HG03469 (cell line): ENCODE results near the gene IMMP2L.
A peak's percentile ranks its signal among the peaks of the same experiment; 100 is the strongest.

Source experiments
- ATAC-seq: cut with Tn5 transposase; IDR thresholded peaks from one replicate; pipeline ENCODE4 v1.9.1; 2021; ENCODE audit warnings: mild to moderate bottlenecking, moderate library complexity, moderate number of reproducible peaks; ENCODE audit not compliant: unreplicated experiment

The IMMP2L gene

DNA sequence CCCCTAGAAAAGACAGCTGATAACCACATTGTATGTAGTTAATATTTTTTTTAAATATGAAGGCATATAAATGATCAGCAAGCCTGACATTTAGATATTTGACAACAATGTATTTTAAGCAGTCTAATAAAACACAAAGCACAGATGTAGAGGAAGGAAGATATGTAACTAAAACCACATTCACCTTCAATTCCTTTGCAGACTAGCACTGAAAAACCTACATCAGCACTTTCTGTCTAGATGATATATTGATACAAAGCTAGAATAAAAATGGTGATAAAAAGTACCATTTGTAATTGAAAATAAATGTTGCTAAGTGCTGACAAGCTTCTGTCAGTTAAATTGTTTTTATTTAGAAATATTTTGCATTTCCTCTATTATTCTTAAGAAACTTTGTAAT lies 153.6 kb downstream of the IMMP2L start:
- ATAC-seq = no peak

- ATAC-seq = no peak
These were observed 155.0 kb downstream of the IMMP2L start for GRCh38 chr7:111407258-111407657.

DNA sequence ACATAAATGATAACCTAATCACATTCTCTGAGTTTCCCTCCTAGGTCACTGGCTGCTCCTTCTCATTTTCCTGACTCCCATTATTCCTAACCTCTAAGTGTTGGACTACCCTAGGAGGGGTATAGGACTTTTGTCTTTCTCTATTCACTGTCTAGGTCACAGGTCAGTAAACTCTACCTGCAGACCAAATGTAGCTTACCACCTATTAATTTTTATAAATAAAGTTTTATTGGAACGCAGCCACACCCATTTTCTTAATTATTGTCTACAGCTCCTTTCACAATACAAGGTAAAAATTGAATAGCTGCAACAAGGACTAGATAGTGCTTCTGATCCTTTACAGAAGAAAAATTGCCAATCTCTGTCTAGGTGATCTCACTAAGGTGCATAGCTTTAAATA lies 156.7 kb downstream of the IMMP2L start:
- no peak for ATAC-seq

- ATAC-seq = no peak
These were observed 160.8 kb downstream of the IMMP2L start for GRCh38 chr7:111401516-111401915.

- no peak for ATAC-seq
These were observed 162.2 kb downstream of the IMMP2L start for GRCh38 chr7:111400088-111400487.

DNA sequence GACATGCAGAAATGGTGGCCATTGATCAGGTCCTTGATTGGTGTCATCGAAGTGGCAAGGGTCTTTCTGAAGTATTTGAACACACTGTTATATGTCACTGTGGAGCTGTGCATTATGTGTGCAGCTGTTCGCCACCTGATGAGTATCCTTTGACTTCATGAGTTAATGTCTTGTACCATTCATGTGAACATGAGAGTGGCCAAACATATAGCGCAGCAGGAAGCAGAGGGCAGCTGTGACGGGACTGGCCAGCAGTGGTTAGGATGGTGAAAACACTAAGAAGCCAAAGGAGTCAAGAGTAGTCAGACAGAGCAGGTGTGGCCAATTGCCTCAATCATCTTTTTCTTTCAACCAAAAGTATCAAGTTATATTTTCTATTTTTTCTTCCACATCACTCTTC lies 167.4 kb downstream of the IMMP2L start:
- ATAC-seq = no peak

DNA sequence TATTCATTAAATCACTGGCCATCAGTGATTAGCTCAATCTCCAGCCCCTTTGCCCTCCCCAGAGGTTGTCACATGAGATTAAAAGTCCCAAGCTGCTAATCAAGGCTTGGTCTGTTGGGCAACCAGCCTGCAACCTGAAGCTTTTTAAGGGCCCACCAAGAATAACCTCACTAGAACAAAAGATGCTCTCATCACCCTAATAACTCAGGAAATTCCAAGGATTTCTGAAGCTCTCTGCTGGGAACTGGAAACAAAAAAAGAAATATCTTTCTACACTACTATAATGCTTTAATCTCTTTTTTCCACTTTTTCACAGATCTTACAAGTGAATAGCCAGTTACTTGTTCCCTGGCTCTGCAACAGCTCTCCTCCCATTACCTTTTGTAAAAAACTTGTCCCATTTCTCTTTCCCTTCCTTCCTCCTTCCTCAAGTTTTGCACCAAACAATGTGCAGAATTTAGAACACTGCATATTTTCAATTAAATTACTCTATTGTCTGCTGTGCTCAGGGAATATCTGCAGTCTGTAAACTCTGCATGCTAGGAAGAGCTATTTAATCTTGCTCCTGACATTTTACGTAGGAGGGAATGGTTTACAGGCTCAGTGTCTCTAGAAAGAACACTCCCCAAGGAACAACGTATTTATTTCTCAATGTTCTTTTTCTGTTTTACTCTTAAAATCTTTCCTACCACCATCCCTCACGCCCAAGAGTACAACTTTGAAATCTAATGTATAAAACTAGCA lies 169.1 kb downstream of the IMMP2L start:
- no peak for ATAC-seq

GRCh38 chr7:111392294-111392693 lies 170.0 kb downstream of the IMMP2L start:
- ATAC-seq = no peak

- ATAC-seq = no peak
These were observed 172.3 kb downstream of the IMMP2L start for GRCh38 chr7:111390000-111390399.

GRCh38 chr7:111388912-111389311 lies 173.4 kb downstream of the IMMP2L start:
- ATAC-seq = peak; percentile 93

DNA sequence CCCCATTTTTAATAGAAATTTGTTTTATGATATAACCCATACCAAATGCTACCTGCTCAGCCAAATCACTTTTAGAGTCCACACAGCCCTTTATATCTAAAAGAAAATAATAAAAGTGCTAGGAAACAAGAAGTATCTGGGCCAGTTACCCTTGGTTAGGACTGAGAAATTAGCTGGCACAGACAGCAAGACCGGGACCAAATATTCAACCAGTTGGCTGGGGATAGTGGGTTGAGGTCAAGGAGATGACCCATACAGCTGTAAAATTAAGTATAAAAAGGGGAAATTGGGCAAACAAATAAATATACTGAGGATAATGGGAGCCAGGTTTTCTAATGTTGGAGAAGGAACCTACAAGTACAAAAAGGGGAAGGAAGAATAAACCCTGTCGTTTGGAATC lies 174.3 kb downstream of the IMMP2L start:
- no peak for ATAC-seq

GRCh38 chr7:111384065-111384891 lies 178.0 kb downstream of the IMMP2L start:
- ATAC-seq = no peak

DNA sequence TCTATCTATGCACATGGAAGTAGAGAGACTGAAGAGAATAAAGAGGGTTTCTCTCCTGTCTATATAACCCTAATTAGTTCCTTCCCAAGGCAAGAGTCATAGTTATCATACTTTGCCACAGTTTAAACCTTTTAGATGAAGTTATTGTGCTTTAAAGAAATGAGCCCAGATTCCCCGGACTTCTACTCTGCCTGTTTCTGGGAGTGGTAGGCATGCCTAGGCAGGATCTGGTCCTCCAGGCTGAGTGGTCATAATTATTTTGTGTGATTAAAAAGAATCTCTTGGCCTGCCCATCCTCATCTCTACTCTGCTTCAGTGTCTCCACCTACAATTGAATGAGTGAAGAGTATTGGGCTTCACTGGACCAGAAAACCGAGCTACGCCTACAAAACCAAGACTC lies 179.2 kb downstream of the IMMP2L start:
- no peak for ATAC-seq

GRCh38 chr7:111381590-111381989 lies 180.7 kb downstream of the IMMP2L start:
- no peak for ATAC-seq

- no peak for ATAC-seq
These were observed 181.3 kb downstream of the IMMP2L start for GRCh38 chr7:111380945-111381344.

DNA sequence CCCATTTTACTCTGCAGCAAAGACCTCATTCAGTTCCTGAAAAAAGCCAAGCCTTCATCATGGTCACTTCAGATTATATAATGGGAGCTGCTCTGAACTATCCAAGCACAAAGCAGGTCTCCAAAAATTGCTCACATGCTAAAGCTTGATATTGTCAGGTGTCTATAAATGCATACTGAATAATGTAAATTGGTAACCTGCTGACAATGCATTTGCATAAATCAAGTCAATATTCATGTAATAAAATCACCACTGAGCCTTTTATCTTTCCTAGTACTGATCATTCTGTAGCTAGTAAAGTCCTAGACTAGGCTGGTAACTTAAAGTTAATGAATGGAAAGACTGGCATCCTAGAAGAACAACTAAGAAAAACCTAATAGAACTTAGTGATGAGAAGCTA lies 188.3 kb downstream of the IMMP2L start:
- ATAC-seq = no peak

- no peak for ATAC-seq
These were observed 190.9 kb downstream of the IMMP2L start for GRCh38 chr7:111371437-111371836.

DNA sequence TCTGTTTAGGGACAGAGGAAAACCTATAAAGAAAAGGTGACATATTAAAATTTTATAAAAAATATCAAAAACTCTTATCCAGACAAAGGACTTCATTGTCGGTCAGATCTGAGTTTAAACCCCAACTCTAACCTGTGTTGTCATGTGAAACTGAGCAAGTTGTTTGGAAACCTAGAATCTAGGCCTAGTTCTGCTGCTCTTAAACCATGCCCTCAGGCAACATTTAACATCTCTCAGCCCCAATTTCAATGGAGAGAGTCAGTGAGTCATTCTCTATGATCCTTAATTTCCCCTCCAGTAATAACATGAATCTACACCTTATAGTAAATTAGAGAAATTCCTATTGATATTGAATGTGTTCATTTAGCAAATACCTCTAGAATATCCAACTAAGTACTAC lies 192.3 kb downstream of the IMMP2L start:
- no peak for ATAC-seq

DNA sequence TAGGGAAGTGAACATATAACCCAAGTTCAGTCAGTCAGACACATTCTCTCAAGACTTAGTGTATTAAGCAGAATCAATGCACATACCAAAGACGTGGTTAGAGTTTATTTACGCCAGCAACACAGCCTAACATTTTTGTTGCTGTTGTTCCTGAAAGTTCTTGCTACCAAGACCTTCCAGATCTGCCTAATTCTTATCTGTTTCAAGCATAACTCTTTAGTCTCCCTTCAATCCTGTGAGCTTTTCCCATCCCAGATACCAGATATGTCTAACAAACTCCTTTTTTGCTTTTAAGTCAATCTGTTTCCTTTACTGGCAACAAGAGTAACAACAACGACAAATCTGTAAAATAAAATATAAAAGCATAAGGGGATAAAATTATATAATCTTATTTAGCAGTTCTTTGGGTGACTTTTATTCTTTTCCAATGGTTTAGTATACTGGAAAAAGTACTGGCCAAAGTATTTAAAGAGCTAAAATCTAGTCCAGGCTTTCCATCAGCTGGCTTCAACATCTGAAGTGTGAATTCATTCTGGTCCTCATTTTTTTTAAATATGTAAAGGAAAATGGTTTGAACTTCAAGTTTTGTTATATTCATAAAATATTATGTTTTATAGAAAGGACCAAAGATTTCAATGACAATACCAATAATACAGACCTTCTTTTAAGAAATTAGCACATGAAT lies 193.8 kb downstream of the IMMP2L start:
- no peak for ATAC-seq

DNA sequence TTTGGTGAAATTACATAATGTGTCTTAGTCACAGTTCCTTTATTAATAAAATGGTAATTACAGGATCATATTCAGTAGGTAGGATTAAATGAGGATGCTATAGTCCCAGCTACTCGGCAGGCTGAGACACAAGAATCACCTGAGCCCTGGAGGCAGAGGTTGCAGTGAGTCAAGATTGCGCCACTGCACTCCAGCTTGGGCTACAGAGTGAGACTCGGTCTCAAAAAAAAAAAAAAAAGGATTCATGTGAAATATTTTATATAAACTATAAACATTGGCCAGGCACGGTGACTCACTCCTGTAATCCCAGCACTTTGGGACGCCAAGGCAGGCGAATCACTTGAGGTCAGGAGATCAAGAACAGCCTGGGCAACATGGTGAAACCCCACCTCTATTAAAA lies 197.9 kb downstream of the IMMP2L start:
- no peak for ATAC-seq

GRCh38 chr7:111363099-111363498 lies 199.2 kb downstream of the IMMP2L start:
- ATAC-seq = no peak
